DND-41 (cell line): ENCODE results near the gene ZNF732.
"Not testable (repeated sequence)": the region's sequence is repeated elsewhere in the genome, so short reads cannot be mapped to it uniquely, and the experiment has no call there.

ENCODE experiments used
- ATAC-seq: fragments of 200-7000 bp; cut with Tn5 transposase; 3 replicates; pipeline ENCODE4 v1.9.1; 2021; ENCODE audit warnings: low read depth; ENCODE audit not compliant: insufficient read depth
- DNase-seq: peaks from one replicate; pipeline ENCODE4 v3.0.0-alpha.2; 2020
- H2AFZ ChIP-seq: 2 replicates; pipeline ENCODE4 v1.6.0; 2012; ENCODE audit warnings: low read depth, low read length
- H3K27ac ChIP-seq: 2 replicates; pipeline ENCODE4 v1.5.1; 2012; ENCODE audit warnings: low read length, inconsistent platforms
- H3K27me3 ChIP-seq: fragments of 200-600 bp; sonication (generic); 2 replicates; pipeline ENCODE4 v1.6.0; 2012; ENCODE audit warnings: low read length, mild to moderate bottlenecking, inconsistent platforms; ENCODE audit not compliant: insufficient read depth, poor library complexity
- H3K36me3 ChIP-seq: 2 replicates; pipeline ENCODE4 v1.5.1; 2012; ENCODE audit warnings: low read length, inconsistent platforms; ENCODE audit not compliant: insufficient read depth
- H3K4me1 ChIP-seq: 2 replicates; pipeline ENCODE4 v1.5.1; 2012; ENCODE audit warnings: mild to moderate bottlenecking, low read length; ENCODE audit not compliant: insufficient read depth
- H3K4me2 ChIP-seq: 2 replicates; pipeline ENCODE4 v1.6.0; 2012; ENCODE audit warnings: mild to moderate bottlenecking, moderate library complexity, low read length, inconsistent platforms; ENCODE audit not compliant: insufficient read depth
- H3K4me3 ChIP-seq, 2 experiments: fragments of 200-600 bp in 1 of 2; shearing (Covaris generic) in 1 of 2; 2 replicates each; pipeline ENCODE4 v1.5.1; 2012 to 2016; ENCODE audit warnings: inconsistent platforms in 2 of 2, low read length in 2 of 2, mild to moderate bottlenecking in 2 of 2, low read depth in 1 of 2, moderate library complexity in 1 of 2
- H3K79me2 ChIP-seq: 2 replicates; pipeline ENCODE4 v1.6.0; 2012; ENCODE audit warnings: low read length, inconsistent platforms; ENCODE audit not compliant: insufficient read depth
- H3K9ac ChIP-seq: 2 replicates; pipeline ENCODE4 v1.6.0; 2012; ENCODE audit warnings: low read depth, mild to moderate bottlenecking, inconsistent platforms, low read length, moderate library complexity
- H3K9me3 ChIP-seq: 2 replicates; pipeline ENCODE4 v1.5.1; 2012; ENCODE audit warnings: low read length, moderate library complexity, mild to moderate bottlenecking, inconsistent platforms; ENCODE audit not compliant: insufficient read depth, severe bottlenecking
- H4K20me1 ChIP-seq: 2 replicates; pipeline ENCODE4 v1.6.0; 2012; ENCODE audit warnings: low read length; ENCODE audit not compliant: insufficient read depth
- EZH2 ChIP-seq: IDR thresholded peaks from 3 replicates; pipeline ENCODE4 v1.6.1; 2012; ENCODE audit warnings: borderline replicate concordance, low read depth, mild to moderate bottlenecking, moderate library complexity, low read length, inconsistent platforms; ENCODE audit not compliant: severe bottlenecking
- TF ChIP-seq, protein P1 (sequence below): IDR thresholded peaks from 2 replicates; pipeline ENCODE4 v1.5.1; 2012; ENCODE audit warnings: borderline replicate concordance, low read length, moderate library complexity, mild to moderate bottlenecking; ENCODE audit not compliant: poor library complexity, severe bottlenecking; ENCODE audit errors: extremely low read depth

The ZNF732 gene

DNA sequence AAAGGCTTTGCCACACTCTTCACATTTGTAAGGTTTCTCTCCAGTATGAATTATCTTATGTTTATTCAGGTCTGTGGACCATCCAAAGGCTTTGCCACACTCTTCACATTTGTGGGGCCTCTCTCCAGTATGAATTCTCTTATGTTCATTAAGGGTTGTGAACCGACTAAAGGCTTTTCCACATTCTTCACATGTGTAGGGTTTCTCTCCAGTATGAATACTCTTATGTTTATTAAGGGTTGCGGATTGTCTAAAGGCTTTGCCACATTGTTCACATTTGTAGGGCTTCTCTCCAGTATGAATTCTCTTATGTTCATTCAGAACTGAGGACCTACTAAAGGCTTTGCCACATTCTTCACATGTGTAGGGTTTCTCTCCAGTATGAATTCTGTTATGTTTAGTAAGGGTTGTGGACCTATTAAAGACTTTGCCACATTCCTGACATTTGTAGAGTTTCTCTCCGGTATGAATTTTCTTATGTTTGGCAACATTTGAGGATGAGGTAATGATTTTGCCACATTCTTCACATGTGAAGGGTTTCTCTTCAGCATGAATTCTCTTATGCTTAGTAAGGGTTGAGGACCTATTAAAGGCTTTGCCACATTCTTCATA lies 33.7 kb downstream of the ZNF732 start:
- Histone ChIP-seq H3K9me3 (peaks cover 54% of the 10 kb centered on the region), H3K79me2 (no peaks in the 10 kb centered on the region), H3K27ac (no peak overlapping the region), H3K4me3 (no peak overlapping the region), H3K4me2 (no peak overlapping the region), H2AFZ (no peak overlapping the region), H3K36me3 (no peaks in the 10 kb centered on the region), H3K9ac (no peak overlapping the region), H3K4me1 (no peaks in the 10 kb centered on the region), H3K27me3 (no peaks in the 10 kb centered on the region), H4K20me1 (no peaks in the 10 kb centered on the region)
- TF ChIP-seq, protein P1, sequence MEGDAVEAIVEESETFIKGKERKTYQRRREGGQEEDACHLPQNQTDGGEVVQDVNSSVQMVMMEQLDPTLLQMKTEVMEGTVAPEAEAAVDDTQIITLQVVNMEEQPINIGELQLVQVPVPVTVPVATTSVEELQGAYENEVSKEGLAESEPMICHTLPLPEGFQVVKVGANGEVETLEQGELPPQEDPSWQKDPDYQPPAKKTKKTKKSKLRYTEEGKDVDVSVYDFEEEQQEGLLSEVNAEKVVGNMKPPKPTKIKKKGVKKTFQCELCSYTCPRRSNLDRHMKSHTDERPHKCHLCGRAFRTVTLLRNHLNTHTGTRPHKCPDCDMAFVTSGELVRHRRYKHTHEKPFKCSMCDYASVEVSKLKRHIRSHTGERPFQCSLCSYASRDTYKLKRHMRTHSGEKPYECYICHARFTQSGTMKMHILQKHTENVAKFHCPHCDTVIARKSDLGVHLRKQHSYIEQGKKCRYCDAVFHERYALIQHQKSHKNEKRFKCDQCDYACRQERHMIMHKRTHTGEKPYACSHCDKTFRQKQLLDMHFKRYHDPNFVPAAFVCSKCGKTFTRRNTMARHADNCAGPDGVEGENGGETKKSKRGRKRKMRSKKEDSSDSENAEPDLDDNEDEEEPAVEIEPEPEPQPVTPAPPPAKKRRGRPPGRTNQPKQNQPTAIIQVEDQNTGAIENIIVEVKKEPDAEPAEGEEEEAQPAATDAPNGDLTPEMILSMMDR: no peak
- no peak for TF ChIP-seq EZH2
- DNase-seq: no peak
- no peak for ATAC-seq

DNA sequence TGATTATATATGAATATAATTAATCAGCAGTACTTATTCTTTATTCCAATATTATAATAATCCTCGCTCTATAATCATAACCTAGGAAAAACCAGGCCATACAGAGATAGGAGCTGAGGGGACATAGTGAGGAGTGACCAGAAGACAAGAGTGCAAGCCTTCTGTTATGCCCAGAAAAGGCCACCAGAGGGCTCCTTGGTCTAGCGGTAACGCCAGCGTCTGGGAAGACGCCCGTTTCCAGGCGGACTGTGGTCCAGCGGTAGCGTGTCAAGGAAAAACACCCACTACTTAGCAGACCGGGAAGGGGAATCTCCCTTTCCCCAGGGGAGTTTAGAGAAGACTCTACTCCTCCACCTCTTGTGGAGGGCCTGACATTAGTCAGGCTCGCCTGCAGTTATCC lies 46.0 kb downstream of the ZNF732 start:
- not testable (repeated sequence) for H3K27ac ChIP-seq, H3K4me1 ChIP-seq, H3K9ac ChIP-seq, H3K79me2 ChIP-seq, H2AFZ ChIP-seq, DNase-seq, H4K20me1 ChIP-seq, H3K36me3 ChIP-seq, H3K4me3 ChIP-seq, H3K4me2 ChIP-seq, H3K27me3 ChIP-seq, ATAC-seq
- H3K9me3 ChIP-seq: peaks cover 63% of the 10 kb centered on the region
- TF ChIP-seq, protein P1: peak; percentile 35

DNA sequence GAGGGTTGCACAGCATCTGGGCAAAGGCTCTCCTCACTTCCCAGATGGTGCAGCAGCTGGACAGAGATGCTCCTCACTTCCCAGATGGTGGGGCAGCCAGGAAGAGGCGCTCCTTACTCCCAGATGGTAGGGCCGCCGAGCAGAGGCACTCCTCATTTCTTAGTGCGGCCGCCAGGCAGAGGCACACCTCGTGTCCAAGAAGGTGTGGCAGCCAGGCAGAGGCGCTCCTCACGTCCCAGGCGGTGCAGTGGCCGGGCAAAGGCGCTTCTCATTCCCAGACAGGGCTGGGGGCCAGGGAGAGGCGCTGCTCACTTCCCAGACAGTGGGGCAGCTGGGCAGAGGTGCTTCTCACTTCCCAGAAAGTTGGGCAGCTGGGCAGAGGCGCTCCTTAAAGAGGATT lies 48.8 kb downstream of the ZNF732 start:
- no peaks in the 10 kb centered on the region for H4K20me1 ChIP-seq
- no peaks in the 10 kb centered on the region for H3K79me2 ChIP-seq
- no peak overlapping the region for H3K9ac ChIP-seq
- no peak overlapping the region for H3K4me2 ChIP-seq
- DNase-seq (no peak), ATAC-seq (no peak)
- H3K27ac ChIP-seq: no peak overlapping the region
- H3K9me3 ChIP-seq: peaks cover 71% of the 10 kb centered on the region
- H3K36me3 ChIP-seq: no peaks in the 10 kb centered on the region
- no peaks in the 10 kb centered on the region for H3K27me3 ChIP-seq
- H2AFZ ChIP-seq: no peak overlapping the region
- H3K4me3 ChIP-seq: no peak overlapping the region
- TF ChIP-seq, protein P1: no peak
- no peaks in the 10 kb centered on the region for H3K4me1 ChIP-seq
